Frontal cortex (tissue), 4 donors: ENCODE measurements around the gene RSPH9. TPM values are rescaled to one million over a fixed set of nuclear protein-coding genes. Genes with fewer than 3 reads are reported as not detected.
"Not testable (repeated sequence)": the region's sequence is repeated elsewhere in the genome, so short reads cannot be mapped to it uniquely, and the experiment has no call there.

Source experiments
- DNase-seq, 2 donors: peaks; one replicate each; pipeline ENCODE4 v3.0.0; 2012; ENCODE audit warnings: low spot score in 2 of 2
- FAIRE-seq: peaks from 2 replicates; lab custom pipeline; 2012; peaks lifted over from hg19 to GRCh38; lab: Jason Lieb, UNC
- total RNA-seq: library from RNA; depleted of rRNA; stranded (reverse); fragments of >200 nt; gene quantifications from one replicate; pipeline ENCODE4 v1.2.3, GENCODE V29; 2014
- donor health status: control.
- donor health status: control.
- donor health status: control.

Gene RSPH9
- total RNA-seq, 1 donor from 2014 or later, result 6.1 TPM

GRCh38 chr6:43627008-43627825 is 17.6 kb upstream of the RSPH9 start:
- DNase-seq (peak; percentile 40 to 66), FAIRE-seq (no peak)

- FAIRE-seq (no peak), DNase-seq (peak; percentile 29 to 34)
Observed at GRCh38 chr6:43628393-43629103, 16.3 kb upstream of the RSPH9 start.

- no peak for FAIRE-seq
Observed at GRCh38 chr6:43629104-43629504, 15.7 kb upstream of the RSPH9 start, which contains the start of gene GTPBP2. TSS of gene GTPBP2 (minus strand) at chr6:43629264. CDS start at chr6:43629162, 102 bp downstream.

GRCh38 chr6:43629505-43630300 is 15.1 kb upstream of the RSPH9 start:
- DNase-seq (peak; percentile 84 to 95), FAIRE-seq (no peak)

More at GRCh38 chr6:43629104-43629504, 15.7 kb upstream of the RSPH9 start, which contains the start of gene GTPBP2:
- DNase-seq, result peak; percentile 97

GRCh38 chr6:43630980-43631619 is 13.7 kb upstream of the RSPH9 start:
- no peak for FAIRE-seq
- DNase-seq, result no peak

- not testable (repeated sequence) for FAIRE-seq
Observed at GRCh38 chr6:43633002-43633401, 11.8 kb upstream of the RSPH9 start.

GRCh38 chr6:43634702-43635303 is 10.0 kb upstream of the RSPH9 start:
- FAIRE-seq, result no peak
- DNase-seq, result no peak

More at GRCh38 chr6:43633002-43633401, 11.8 kb upstream of the RSPH9 start:
- DNase-seq, result not testable (repeated sequence)

- FAIRE-seq, result no peak
- peak; percentile 63 to 73 for DNase-seq
Observed at GRCh38 chr6:43635387-43636307, 9.2 kb upstream of the RSPH9 start, which contains the start of gene MAD2L1BP. TSS of gene MAD2L1BP (plus strand) at chr6:43635840. CDS start at chr6:43635876, 36 bp downstream.

GRCh38 chr6:43636308-43636659 is 8.6 kb upstream of the RSPH9 start:
- FAIRE-seq, result no peak
- DNase-seq, result no peak

- DNase-seq (no peak), FAIRE-seq (no peak)
Observed at GRCh38 chr6:43639984-43640800, 4.6 kb upstream of the RSPH9 start.

- DNase-seq, result no peak
Observed at GRCh38 chr6:43645613-43645964, 753 bp downstream of the RSPH9 start.

GRCh38 chr6:43647613-43648012 is 2.8 kb downstream of the RSPH9 start:
- no peak for FAIRE-seq

More at GRCh38 chr6:43645613-43645964, 753 bp downstream of the RSPH9 start:
- FAIRE-seq, result no peak

GRCh38 chr6:43648248-43648647 is 3.4 kb downstream of the RSPH9 start:
- DNase-seq (no peak), FAIRE-seq (no peak)

More at GRCh38 chr6:43647613-43648012, 2.8 kb downstream of the RSPH9 start:
- no peak for DNase-seq

- not testable (repeated sequence) for FAIRE-seq, DNase-seq
Observed at GRCh38 chr6:43652822-43653221, 8.0 kb downstream of the RSPH9 start.

- DNase-seq (no peak), FAIRE-seq (no peak)
Observed at GRCh38 chr6:43657221-43657802, 12.5 kb downstream of the RSPH9 start.

GRCh38 chr6:43658161-43658560 is 13.3 kb downstream of the RSPH9 start:
- no peak for DNase-seq
- no peak for FAIRE-seq

GRCh38 chr6:43662948-43663347 is 18.1 kb downstream of the RSPH9 start:
- not testable (repeated sequence) for DNase-seq, FAIRE-seq
